GM19467 (cell line): ENCODE results near the gene TNFRSF6B.
"Not testable (repeated sequence)": the region's sequence is repeated elsewhere in the genome, so short reads cannot be mapped to it uniquely, and the experiment has no call there.

Experiments used
- ATAC-seq: cut with Tn5 transposase; IDR thresholded peaks from one replicate; pipeline ENCODE4 v1.9.1; 2021; ENCODE audit warnings: mild to moderate bottlenecking, moderate library complexity; ENCODE audit not compliant: unreplicated experiment

TNFRSF6B gene

GRCh38 chr20:63706027-63706695 lies 9.7 kb downstream of the TNFRSF6B start:
- ATAC-seq: no peak

- peak; percentile 7 for ATAC-seq
Measured at GRCh38 chr20:63706852-63707557, 10.6 kb downstream of the TNFRSF6B start.

- peak; percentile 61 for ATAC-seq
Measured at GRCh38 chr20:63707558-63708300, 11.3 kb downstream of the TNFRSF6B start, which contains the start of the genes ARFRP1 and ZGPAT. Gene ARFRP1 (minus strand): TSS chr20:63707976. CDS start chr20:63707091, 885 bp downstream. Gene ZGPAT (plus strand): TSS chr20:63708039. CDS start chr20:63708581, 542 bp downstream.

DNA sequence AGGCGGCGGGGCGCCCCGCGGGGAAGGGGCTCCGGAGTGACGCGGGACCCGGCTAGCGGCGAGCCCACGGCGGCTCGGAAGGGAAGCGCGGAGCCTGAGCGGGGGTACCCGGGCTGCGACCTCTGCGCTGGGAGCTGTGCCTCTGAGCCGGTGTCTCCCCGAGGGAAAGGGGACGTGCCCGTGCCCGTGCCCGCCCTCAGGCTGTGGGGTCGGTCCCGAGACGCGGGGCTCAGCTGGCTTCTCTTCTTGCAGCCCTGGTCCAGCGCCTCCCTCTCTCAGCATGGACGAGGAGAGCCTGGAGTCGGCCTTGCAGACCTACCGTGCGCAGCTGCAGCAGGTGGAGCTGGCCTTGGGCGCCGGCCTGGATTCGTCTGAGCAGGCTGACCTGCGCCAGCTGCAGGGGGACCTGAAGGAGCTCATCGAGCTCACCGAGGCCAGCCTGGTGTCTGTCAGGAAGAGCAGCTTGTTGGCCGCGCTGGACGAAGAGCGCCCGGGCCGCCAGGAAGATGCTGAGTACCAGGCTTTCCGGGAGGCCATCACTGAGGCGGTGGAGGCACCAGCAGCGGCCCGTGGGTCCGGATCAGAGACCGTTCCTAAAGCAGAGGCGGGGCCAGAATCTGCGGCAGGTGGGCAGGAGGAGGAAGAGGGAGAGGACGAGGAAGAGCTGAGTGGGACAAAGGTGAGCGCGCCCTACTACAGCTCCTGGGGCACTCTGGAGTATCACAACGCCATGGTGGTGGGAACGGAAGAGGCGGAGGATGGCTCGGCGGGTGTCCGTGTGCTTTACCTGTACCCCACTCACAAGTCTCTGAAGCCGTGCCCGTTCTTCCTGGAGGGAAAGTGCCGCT lies 12.1 kb downstream of the TNFRSF6B start:
- peak; percentile 5 for ATAC-seq

- ATAC-seq: no peak
Measured at GRCh38 chr20:63709149-63709527, 12.7 kb downstream of the TNFRSF6B start.

- ATAC-seq: no peak
Measured at GRCh38 chr20:63711085-63711645, 14.7 kb downstream of the TNFRSF6B start.

GRCh38 chr20:63712191-63712590 lies 15.7 kb downstream of the TNFRSF6B start:
- ATAC-seq: no peak

- no peak for ATAC-seq
Measured at GRCh38 chr20:63714858-63715257, 18.4 kb downstream of the TNFRSF6B start.

DNA sequence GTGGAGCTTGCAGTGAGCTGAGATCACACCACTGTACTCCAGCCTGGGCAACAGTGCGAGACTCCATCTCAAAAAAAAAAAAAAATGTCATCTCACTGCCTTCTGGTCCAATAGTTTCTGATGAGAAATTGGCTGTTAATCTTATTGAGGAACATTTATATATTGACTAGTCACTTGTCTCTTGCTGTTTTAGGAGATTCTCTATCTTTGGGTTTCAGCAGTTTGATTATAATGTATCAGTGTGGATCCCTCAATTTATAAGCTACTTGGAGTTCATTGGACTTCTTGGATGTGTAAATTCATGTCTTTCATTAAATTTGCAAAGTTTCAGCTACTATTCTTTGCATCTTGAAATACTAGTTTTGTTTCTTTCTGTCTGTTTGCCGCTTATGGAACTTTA lies 22.5 kb downstream of the TNFRSF6B start:
- ATAC-seq: no peak

- ATAC-seq: not testable (repeated sequence)
Measured at GRCh38 chr20:63722967-63723622, 26.6 kb downstream of the TNFRSF6B start.

GRCh38 chr20:63730189-63730733 lies 33.8 kb downstream of the TNFRSF6B start:
- not testable (repeated sequence) for ATAC-seq

DNA sequence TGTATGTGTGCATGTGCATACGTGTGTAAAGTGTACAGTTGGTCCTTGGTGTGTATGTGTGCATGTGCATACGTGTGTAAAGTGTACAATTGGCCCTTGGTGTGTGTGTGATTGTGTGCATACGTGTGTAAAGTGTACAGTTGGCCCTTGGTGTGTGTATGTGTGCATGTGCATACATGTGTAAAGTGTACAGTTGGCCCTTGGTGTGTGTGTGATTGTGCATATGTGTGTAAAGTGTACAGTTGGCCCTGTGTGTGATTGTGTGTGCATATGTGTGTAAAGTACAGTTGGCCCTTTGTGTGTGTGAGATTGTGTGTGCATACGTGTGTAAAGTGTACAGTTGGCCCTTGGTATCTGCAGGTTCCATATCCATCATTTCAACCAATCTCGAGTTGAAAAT lies 35.0 kb downstream of the TNFRSF6B start:
- no peak for ATAC-seq

DNA sequence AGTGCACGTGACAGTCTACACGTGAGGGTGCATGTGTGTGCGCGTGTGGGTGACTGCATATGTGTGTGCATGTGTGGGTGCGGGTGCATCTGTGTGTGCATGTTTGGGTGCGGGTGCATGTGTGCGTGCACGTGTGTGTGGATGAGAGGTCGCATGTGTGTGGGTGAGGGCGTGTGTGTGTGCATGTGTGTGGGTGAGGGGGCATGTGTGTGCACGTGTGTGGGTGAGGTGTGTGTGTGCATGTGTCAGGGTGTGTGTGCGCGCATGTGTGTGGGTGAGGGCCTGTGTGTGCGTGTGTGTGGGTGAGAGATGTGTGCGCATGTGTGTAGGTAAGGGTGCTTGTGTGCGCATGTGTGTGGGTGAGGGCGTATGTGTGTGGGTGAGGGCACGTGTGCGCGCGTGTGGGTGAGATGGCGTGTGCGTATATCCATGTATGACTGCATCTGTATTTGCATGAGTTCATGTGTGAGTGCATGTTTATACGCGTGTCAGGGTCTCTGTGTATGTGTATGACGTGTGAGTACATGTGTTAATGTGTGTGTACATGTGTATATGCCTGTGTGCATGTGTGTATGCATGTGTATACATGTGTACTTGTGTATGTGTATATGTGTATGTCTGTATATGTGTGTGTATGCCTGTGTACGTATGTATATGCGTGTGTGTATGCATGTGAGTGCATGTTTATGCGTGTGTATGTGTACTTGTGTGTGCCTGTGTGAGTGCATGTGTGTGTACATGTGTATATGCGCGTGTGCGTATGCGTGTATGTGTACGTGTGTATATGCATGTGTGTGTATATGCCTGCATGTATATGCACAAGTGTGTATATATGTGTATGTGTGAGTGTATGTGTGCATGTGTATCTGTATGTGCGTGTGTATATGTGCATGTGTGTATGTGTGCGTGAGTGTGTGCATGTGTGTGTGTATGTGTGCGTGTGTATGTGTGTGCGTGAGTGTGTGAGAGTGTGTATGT lies 36.0 kb downstream of the TNFRSF6B start:
- ATAC-seq: no peak

DNA sequence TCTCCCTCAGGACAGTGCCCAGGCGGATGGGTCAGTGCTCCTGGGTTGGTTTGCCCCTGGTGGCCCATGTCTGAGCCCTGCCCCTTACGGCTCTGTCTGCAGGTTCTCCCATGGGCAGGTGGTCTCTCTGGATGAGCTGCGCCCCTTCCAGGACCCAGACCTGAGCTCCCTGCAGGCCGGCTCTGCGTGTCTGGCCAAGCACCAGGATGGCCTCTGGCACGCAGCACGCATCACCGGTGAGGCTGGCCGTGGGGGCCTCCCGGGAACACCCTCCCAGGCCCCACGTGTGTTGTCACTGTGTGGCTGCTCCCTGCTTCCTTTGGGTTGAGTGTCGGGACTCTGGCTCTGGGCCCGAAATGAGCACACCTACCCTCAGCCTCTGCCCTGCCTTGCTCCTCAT lies 36.7 kb downstream of the TNFRSF6B start:
- ATAC-seq: no peak

GRCh38 chr20:63733579-63734081 lies 37.2 kb downstream of the TNFRSF6B start:
- ATAC-seq: no peak

GRCh38 chr20:63734111-63734945 lies 37.9 kb downstream of the TNFRSF6B start:
- ATAC-seq: no peak
